Measurements from ENCODE around the gene TRIM41.
"Not testable (repeated sequence)": the region's sequence is repeated elsewhere in the genome, so short reads cannot be mapped to it uniquely, and the experiment has no call there.

GRCh38 chr5:181177559-181177958, 45.5 kb upstream of the TRIM41 start:
- TF ChIP-seq CTCF, POLR2A, EP300 (IDR thresholded peaks at IDR 0.05): not testable (repeated sequence)
